ENCODE measurements around the gene TTC23.

The TTC23 gene

GRCh38 chr15:99143655-99144610 is 105.4 kb downstream of the TTC23 start:
- no peak for TF ChIP-seq CTCF (IDR thresholded peaks at IDR 0.05; ENCODE audit: insufficient read depth, low read depth, low read length, missing control alignments)
- no peak overlapping the region for H3K4me3 ChIP-seq (ENCODE audit: low read depth, low read length)
- DNase-seq (ENCODE audit: low read depth): no peak

- no peak for TF ChIP-seq CTCF (IDR thresholded peaks at IDR 0.05; ENCODE audit: insufficient read depth, low read depth, low read length, missing control alignments)
Measured at GRCh38 chr15:99143242-99143641, 106.1 kb downstream of the TTC23 start.

GRCh38 chr15:99142562-99142961 is 106.8 kb downstream of the TTC23 start:
- TF ChIP-seq CTCF (IDR thresholded peaks at IDR 0.05; ENCODE audit: insufficient read depth, low read depth, low read length, missing control alignments): no peak
- no peak for DNase-seq (ENCODE audit: low read depth)
- H3K4me3 ChIP-seq (ENCODE audit: low read depth, low read length): no peak overlapping the region

More at GRCh38 chr15:99143242-99143641, 106.1 kb downstream of the TTC23 start:
- no peak for DNase-seq (ENCODE audit: low read depth)
- no peak overlapping the region for H3K4me3 ChIP-seq (ENCODE audit: low read depth, low read length)

GRCh38 chr15:99141943-99142342 is 107.4 kb downstream of the TTC23 start:
- DNase-seq (ENCODE audit: low read depth): no peak
- no peak overlapping the region for H3K4me3 ChIP-seq (ENCODE audit: low read depth, low read length)

GRCh38 chr15:99140590-99140989 is 108.8 kb downstream of the TTC23 start:
- H3K4me3 ChIP-seq (ENCODE audit: low read depth, low read length): no peak overlapping the region
- DNase-seq (ENCODE audit: low read depth): no peak
- no peak for TF ChIP-seq CTCF (IDR thresholded peaks at IDR 0.05; ENCODE audit: insufficient read depth, low read depth, low read length, missing control alignments)

More at GRCh38 chr15:99141943-99142342, 107.4 kb downstream of the TTC23 start:
- TF ChIP-seq CTCF (IDR thresholded peaks at IDR 0.05; ENCODE audit: insufficient read depth, low read depth, low read length, missing control alignments): no peak

GRCh38 chr15:99139276-99139675 is 110.1 kb downstream of the TTC23 start:
- no peak for TF ChIP-seq CTCF (IDR thresholded peaks at IDR 0.05; ENCODE audit: insufficient read depth, low read depth, low read length, missing control alignments)
- H3K4me3 ChIP-seq (ENCODE audit: low read depth, low read length): no peak overlapping the region
- no peak for DNase-seq (ENCODE audit: low read depth)

Measured in GM12865 (cell line).